ENCODE results near the gene NFASC. TPM values are rescaled to one million over a fixed set of nuclear protein-coding genes. Genes with fewer than 3 reads are reported as not detected.
A peak's percentile ranks its signal among the peaks of the same experiment; 100 is the strongest.

NFASC gene
- polyA plus RNA-seq, 3 donors = 16.6 to 32.2 (median 24.9) TPM

DNA sequence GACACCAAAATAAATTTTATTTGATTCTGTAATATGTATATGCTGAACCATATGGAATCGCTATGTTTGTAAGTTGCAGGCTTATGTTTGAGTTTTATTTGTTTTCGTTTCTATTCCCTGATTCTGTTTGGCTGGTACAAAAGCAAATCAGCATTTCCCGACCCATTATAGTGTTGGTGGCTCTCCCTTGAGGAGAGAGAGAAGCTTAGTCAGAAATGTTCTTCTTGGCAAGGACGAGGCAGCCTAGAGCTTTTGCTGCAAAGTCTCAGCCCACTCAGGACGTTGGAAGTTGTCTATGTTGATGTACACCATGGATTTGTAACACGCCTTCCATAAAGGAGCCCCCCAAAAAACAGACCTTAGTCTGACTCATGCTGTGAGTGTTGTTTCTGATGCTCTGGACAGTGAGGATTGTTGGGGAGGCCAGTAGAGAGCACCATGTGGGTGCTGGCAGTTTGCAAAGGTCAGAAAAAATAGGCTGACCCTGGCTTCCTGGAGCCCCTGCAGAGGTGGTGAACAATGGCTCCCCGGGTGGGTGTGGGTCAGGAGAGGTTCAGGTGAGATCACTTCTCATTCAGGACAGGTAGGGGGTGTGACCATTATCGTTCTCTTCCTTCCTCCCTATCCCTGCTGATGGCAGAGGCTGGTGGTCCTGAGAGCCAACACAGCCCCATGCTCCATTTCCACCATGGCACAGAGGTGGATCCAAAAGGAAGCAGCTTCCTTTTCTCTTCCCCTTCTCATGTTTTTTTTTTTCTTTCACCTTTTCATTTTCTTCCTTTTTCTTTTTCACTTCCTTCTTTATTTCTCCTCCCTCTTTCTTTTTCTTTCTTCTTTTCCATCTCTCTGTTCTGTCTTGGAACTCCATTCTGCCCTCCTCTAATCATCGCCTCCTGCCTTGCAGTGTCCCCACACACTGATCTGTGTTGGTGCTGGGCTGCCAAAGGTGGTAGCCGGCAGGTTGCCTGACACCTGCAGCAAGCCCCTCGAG, 88.0 kb downstream of the NFASC start:
- no peak for DNase-seq

DNA sequence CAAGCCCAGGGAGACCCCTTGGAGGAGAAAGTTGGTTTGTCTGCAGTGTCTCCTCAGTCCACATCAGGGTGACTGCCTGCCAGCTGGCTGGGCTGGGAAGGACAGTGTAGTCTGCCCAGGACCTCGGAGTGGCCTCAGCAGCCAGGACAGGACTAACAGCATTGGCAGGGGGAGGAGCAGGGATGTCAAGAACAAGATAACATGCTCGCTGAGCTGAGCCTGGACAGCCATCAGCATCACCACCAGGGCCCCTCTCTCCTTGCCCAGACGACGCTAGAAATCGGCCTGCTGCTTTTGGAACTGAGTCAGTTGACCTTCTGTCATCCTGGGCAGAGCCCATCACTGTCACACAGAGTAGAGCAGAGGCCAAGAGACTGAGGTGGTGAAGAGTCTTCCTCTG, 88.7 kb downstream of the NFASC start:
- no peak for DNase-seq

DNA sequence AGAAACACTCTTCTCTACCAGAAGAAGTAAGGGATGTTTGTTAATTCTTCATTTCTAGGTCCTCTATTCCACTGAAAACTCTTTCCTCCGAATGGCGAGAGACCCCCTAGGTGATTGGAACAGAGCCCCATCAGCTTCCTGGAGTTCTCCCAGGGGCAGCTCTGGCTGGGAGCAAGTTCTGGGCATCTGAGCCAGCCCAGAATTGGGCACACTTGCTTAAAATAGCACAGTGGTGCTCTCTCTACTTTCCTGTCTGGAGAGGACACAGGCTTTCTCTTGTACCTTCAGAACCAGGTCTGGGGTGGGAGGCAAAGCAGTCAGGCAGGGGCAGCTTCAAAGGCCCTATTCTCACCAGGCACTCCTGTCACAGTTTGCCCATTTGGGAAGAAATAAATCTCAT, 89.2 kb downstream of the NFASC start:
- DNase-seq = no peak

DNA sequence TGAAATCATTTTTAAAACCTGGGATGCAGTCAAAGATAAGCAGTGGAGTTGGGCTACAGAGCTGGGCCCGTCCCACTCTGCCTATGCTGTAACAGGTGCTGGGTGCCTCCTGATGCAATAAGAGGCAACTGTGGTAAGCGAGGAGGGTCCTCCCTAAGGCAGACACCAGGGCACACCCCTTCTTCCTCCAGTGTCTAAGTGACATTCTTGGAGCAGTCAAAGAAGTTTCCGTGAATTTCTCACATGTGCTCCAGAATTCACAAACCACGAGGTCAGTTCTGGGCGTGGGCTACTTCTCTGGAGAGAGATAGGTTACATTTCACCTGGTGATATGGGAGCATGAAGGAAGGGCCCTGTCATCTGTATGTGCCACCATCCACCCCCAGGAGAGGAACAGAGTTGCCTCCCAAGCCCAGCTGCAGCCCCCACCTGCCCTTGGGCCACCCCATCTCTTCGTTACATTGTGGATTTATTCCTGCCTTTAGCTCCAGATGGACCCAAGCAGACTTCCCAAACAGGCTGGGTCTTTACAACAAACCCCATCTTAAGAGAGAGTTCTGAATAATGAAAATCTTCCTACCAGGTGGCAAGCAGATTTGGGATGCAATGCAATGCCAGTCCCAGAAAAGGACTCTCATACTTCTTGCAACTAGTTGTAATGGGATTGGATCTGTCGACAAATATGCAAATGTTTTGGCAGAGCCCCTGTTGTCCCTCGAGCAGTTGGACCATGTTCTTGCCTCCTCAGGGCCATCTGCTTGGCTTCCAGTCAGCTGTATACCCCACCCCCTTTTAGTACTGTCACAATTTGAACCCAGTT, 89.9 kb downstream of the NFASC start:
- DNase-seq = no peak

DNA sequence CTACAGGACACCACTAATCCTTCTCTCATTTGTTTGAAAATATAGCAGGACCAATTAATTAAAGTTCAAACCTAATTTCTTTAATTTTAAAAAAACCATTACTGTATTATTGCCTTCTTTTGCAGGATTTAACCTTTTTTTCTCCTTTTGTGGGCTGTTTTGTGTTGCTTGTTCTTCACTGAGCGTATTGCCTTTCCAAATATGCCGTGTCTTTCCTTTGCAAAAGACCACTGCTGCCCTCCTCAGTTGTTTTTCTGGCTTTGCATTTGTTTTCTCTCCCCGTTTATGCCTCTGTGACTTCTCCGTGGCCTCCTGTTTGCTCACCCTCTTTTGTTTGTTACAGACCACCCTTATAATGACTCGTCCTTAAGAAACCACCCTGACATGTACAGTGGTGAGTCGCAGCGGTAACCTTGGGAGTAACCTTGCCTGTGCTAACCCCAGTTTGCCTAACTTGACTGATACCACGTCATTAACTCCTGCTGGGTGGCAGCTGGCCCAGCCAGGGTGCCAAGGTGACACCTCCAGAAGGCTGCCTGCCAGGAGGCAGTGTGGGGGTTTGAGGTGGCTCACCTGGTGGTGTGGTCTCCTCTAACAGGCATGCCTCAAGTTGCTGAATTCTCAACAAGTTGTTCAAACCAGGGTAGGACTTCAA, 91.2 kb downstream of the NFASC start:
- no peak for DNase-seq

- peak; percentile 31 for DNase-seq
Observed at GRCh38 chr1:204962742-204963632, 92.3 kb downstream of the NFASC start.

- DNase-seq = no peak
Observed at GRCh38 chr1:204967451-204967850, 96.8 kb downstream of the NFASC start.

- DNase-seq = no peak
Observed at GRCh38 chr1:204968135-204968534, 97.5 kb downstream of the NFASC start.

DNA sequence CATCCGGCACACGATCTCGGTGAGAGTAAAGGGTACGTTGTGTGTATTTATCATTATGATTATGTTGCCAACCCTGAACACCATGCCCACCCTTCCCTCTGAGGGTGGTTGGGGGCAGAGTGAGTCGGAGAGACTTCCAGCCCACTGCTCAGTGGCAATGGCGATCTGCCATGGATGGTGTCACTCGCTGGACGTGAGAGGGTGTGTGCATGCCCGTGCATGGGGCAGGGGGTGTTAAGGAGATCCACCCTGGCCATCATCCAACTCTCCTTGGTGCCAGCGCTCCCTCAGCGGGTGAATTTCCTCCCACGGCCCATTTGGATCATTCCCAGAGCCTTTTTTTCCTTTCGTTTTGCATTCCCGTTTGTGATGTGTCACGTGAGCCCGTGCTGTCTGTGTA, 98.3 kb downstream of the NFASC start:
- DNase-seq = no peak

DNA sequence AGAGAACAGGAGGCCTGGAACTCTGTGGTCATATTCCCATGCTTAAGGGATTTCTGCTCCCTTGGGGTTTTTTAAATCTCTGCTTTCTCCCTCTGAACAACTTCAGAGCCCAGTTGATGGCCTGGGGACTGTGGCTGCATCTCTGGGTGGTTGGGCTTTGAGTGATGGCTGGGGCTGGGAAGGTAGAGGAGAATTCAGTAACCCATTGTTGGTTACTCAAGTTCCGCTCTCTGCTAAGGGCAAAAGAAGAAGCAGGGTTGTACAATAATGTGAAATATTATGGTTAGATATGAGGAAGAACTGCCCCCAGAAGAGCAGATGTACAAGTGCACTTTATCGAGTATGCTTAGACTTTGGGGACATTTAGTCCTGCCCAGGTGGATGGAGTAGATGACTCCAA, 100.3 kb downstream of the NFASC start:
- DNase-seq = no peak

DNA sequence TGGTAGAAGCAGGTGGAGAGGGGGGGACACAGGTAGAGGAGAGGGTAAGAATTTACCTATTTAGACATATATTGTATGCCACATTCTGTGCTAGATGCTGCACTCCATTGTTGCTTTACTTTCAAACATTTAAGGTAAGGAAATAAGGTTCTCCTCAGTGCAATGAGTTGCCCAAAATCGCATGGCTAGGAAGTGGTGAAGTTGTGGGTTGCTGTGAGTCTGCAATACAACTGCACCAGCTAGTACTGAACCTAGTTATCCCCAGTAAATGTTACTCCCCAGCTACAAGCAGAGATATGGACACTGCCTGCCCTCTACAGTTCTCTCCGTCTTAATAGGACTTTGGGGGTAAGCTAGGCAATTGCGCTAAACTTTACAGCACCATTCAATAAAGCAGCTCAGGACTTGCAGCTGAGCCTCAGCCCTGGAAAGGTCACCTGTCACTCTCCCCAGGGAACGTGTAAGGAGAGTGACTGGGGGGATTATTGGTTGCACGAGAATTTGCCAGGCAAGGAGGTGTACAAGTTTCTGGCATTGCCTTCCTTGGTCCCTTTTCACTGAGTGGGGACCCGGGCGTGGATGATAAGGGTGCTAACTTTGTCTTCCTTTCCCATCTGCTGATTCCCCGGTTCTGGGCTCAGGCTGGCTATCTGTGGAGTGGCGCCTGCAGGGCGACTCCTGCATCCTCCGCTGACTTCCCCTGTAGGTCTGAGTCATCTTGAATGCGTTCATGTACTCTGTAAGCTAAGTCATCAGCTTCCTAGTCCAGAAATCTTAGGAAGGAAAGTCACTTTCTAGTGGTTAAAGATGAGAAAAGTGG, 101.1 kb downstream of the NFASC start:
- no peak for DNase-seq

DNA sequence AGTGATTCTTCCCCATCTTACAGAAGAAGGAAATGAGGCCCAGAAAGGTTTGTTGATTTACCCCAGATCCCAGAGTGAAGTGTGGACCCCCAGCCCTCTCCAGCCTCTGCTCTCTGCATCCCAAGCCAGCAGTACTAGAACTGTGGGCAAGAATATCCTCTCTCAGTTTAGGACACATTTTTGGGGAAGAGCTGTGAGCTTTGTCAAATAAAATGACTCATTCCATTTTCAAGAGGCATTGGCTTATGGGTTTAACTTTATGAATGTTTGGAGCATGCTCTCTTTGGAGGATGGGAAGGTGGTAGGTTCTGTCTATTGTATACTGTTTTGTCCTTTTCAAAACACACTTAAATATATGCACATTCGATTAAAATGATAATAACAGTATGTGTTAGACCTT, 101.8 kb downstream of the NFASC start:
- no peak for DNase-seq

GRCh38 chr1:204973449-204973848, 102.8 kb downstream of the NFASC start:
- no peak for DNase-seq

GRCh38 chr1:204974327-204974726, 103.7 kb downstream of the NFASC start:
- DNase-seq = no peak

GRCh38 chr1:204975021-204975420, 104.4 kb downstream of the NFASC start:
- no peak for DNase-seq

DNA sequence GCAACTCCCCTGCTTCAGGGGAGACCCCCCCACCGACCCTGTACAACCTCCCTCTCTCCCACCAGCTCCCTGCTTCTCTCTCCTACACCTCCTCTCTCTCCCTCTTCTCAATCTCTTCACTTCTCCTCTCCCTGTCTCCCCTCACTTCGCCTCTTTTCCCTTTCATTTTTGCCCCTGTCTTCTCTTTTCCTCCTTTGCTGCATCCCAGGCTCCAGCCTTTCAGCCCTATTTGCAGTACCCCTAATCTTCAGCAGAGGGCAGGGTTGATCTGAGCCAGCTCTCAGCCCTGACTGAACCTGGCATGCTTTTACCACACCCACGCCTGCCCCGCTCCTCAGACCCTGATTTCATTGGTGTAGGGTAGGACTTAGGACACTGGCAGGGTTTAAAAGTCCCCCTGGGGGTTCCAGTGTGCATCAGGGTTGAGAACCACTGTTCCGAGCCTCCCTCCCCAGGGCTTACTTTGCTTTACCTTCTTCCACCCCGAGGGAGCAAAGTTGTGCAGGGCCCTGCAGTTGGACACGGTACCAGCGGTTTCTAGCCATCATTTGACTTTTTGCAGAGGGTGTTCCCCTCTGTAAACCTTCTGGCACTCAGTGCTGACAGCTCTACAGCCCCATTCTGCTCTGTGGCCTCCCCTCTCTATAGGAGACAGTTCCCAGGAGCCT, 105.0 kb downstream of the NFASC start:
- DNase-seq = no peak

DNA sequence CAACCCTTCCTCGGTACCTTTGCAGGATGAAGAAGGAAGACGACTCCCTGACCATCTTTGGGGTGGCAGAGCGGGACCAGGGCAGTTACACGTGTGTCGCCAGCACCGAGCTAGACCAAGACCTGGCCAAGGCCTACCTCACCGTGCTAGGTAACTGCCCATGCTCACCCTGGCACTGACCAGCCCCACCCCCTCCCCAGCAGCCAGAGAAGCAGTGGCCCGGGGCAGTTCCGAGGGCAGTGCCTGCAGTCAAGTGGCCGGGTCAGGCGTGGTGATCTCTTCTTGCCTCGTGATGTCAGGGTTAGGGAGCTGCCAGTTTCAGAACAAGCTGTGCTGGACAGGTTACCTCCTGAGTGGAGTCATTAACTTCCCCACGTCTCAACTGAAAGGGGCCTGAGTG, 106.0 kb downstream of the NFASC start:
- DNase-seq = no peak

DNA sequence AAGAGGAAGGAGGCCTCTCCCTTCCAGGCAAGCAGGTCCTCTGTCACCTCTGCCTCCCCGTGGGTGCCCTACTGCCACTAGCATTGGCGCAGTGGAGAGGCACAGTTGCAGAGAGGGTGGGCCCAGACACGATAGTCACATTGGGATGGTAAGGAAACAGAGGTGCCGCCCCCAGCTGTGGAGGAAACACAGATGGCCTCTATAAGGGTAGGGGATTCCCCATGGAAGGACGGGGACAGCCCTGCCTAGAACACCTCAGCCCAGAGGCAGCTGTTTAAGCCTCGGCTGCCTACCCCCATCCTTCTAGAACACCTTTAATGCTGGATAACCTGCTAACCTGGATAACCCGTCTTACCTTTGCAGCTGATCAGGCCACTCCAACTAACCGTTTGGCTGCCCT, 106.7 kb downstream of the NFASC start:
- no peak for DNase-seq

GRCh38 chr1:204978782-204979181, 108.1 kb downstream of the NFASC start:
- no peak for DNase-seq

- DNase-seq = no peak
Observed at GRCh38 chr1:204979306-204979705, 108.6 kb downstream of the NFASC start.
